Nephron (organoid): ENCODE measurements around the gene CCDC38.

ENCODE experiments used
- H3K27ac Mint-ChIP-seq, 3 experiments: 2 replicates each; pipeline ENCODE4 v1.8.0; 2020; ENCODE audit warnings: mixed read lengths in 3 of 3, mild to moderate bottlenecking in 2 of 3, moderate library complexity in 1 of 3
- H3K27me3 Mint-ChIP-seq: 2 replicates; pipeline ENCODE4 v1.8.0; 2021; ENCODE audit warnings: low read depth, mild to moderate bottlenecking, moderate library complexity, mixed read lengths
- H3K36me3 Mint-ChIP-seq: 2 replicates; pipeline ENCODE4 v1.8.0; 2020; ENCODE audit warnings: low read depth, mixed read lengths
- H3K4me1 Mint-ChIP-seq: 2 replicates; pipeline ENCODE4 v1.8.0; 2020; ENCODE audit warnings: mixed read lengths
- H3K4me3 Mint-ChIP-seq, 3 experiments: 2 replicates each; pipeline ENCODE4 v1.8.0; 2020; ENCODE audit warnings: mild to moderate bottlenecking in 3 of 3, mixed read lengths in 3 of 3, moderate library complexity in 2 of 3
- H3K9me3 Mint-ChIP-seq: 2 replicates; pipeline ENCODE4 v1.8.0; 2020; ENCODE audit warnings: mixed read lengths
- TF ChIP-seq, protein P1 (sequence below), 3 experiments: fragments of 200-600 bp; sonication (generic); IDR thresholded peaks; one replicate each; pipeline ENCODE4 v1.5.0; 2021; ENCODE audit warnings: antibody characterized with exemption in 3 of 3; ENCODE audit not compliant: unreplicated experiment in 3 of 3

The CCDC38 gene

DNA sequence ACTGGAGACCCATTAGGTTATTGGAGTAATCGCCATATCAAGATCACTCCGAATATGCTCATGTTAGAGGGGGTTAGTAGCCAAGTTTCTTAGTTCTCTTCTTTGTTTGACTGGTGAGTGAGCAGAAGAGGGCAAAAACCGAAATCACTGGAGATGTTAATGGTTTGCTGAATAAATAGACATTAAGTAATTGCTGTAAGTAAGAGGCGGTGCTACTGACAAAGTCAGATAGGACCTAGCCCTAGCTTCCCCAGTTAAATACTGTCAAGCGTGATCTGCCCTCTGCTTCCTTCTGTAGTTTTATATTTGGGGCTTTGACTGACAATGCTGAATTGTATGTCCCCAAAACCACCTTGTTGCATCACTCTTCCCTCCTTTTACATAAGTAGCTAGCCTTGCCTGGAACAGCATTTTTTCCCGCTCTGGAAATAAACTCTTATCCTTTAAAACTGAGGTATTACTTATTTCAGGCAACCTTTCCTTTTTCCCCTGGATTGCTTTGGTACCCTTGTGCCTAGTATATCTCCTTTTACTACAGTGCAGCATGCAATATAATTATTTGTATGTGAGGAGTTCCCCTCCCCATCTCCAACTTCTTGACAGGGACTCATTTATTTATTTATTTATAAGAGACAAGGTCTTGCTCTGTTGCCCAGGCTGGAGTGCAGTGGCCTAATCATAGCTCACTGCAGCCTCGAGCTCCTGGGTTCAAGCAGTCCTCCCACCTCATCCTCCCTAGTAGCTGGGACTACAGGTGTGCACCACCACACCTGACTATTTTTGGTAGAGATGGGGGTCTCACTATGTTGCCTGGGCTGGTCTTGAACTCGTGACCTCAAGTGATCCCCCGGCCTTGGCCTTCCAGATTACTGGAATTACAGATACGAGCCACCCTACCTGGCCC is 82.2 kb downstream of the CCDC38 start:
- Mint-ChIP-seq H3K4me1 (no peaks in the 10 kb centered on the region), H3K36me3 (no peaks in the 10 kb centered on the region), H3K27me3 (no peaks in the 10 kb centered on the region), H3K9me3 (peaks cover 7% of the 10 kb centered on the region), H3K27ac (no peak overlapping the region), H3K4me3 (peak overlapping the region in 2 of 3 experiments; percentile 64 to 65)
- TF ChIP-seq, protein P1, sequence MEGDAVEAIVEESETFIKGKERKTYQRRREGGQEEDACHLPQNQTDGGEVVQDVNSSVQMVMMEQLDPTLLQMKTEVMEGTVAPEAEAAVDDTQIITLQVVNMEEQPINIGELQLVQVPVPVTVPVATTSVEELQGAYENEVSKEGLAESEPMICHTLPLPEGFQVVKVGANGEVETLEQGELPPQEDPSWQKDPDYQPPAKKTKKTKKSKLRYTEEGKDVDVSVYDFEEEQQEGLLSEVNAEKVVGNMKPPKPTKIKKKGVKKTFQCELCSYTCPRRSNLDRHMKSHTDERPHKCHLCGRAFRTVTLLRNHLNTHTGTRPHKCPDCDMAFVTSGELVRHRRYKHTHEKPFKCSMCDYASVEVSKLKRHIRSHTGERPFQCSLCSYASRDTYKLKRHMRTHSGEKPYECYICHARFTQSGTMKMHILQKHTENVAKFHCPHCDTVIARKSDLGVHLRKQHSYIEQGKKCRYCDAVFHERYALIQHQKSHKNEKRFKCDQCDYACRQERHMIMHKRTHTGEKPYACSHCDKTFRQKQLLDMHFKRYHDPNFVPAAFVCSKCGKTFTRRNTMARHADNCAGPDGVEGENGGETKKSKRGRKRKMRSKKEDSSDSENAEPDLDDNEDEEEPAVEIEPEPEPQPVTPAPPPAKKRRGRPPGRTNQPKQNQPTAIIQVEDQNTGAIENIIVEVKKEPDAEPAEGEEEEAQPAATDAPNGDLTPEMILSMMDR (IDR thresholded peaks at IDR 0.05; ENCODE audit: unreplicated experiment in 3 of 3) = no peak

GRCh38 chr12:95859344-95859816 is 83.0 kb downstream of the CCDC38 start:
- TF ChIP-seq, protein P1 (IDR thresholded peaks at IDR 0.05; ENCODE audit: unreplicated experiment in 3 of 3) = peak in 1 of 3 experiments; percentile 3
- Mint-ChIP-seq H3K27ac (no peak overlapping the region), H3K36me3 (no peaks in the 10 kb centered on the region), H3K9me3 (peaks cover 7% of the 10 kb centered on the region), H3K27me3 (no peaks in the 10 kb centered on the region), H3K4me3 (no peak overlapping the region), H3K4me1 (no peaks in the 10 kb centered on the region)

DNA sequence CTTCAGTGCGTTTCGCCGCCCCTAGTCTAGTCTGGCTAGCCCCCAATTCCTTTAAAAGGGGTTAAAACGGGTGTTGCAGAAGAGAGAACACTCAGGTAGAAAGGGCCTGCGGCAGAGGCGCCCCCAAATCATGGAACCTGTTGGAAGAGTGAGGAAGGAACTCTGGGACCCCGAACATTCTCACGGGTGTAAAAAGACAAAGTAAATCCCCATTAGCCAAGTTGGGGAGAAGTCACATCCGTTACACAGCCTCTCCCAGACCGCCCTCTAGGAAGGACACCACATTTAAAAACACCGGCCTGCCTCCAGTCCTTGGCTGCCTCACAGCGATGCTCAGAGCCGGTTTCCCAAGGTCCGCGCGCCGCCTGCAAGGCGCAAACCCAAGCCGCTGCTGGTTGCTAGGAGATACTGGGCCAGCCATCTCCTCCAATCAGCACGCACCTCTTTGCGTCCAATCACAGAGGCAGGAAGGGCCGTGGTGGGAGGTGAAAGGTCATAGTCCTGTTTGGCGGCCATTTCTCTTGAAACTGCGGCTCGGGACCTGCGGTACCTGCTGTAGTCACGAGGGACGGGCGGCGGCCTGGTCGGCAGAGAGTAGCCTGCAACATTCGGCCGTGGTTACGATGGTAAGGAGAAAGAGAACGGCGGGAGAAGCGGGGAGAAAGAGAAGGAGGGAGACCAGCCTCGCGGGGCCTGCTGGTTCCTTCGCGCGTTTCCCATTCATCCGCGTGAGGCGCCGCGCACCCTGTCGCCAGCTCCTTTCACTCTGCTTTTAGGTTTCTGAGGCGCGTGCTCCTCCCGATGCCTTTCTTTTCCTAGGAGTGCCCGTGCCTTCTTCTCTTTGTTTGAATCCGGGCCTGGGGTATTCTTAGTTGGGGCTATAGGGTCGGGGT is 83.7 kb downstream of the CCDC38 start, which contains the start of gene SNRPF:
Gene SNRPF, plus strand, starts transcription at position 502 of the 893 bp plus-strand sequence. Its CDS starts 122 bp downstream, at position 624.
- TF ChIP-seq, protein P1 (IDR thresholded peaks at IDR 0.05; ENCODE audit: unreplicated experiment in 3 of 3) = no peak
- H3K4me1 Mint-ChIP-seq = no peaks in the 10 kb centered on the region
- no peaks in the 10 kb centered on the region for H3K36me3 Mint-ChIP-seq
- H3K4me3 Mint-ChIP-seq = no peak within 1 kb of the TSS
- H3K27me3 Mint-ChIP-seq = no peaks in the 10 kb centered on the region
- H3K27ac Mint-ChIP-seq = no peak within 1 kb of the TSS
- peaks cover 7% of the 10 kb centered on the region for H3K9me3 Mint-ChIP-seq

DNA sequence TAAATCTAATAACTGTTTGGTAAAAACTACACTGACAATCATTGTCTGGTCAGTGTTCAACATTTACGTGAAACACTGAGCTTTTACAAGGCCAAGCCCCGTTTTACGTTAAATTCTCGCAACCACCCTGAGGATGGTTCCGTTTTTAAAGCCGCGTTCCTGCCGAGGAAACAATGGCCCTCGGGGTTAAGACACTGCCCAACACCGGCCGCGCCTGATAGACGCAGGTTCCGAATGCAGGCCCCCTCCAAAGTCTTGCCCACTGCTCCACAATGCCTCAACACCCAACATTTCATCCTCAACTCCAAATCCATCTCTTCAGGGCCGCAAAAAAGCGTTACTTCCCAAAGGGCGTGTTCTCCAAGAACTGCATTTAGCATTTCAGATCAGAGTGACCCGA is 84.6 kb downstream of the CCDC38 start:
- no peaks in the 10 kb centered on the region for H3K27me3 Mint-ChIP-seq
- TF ChIP-seq, protein P1 (IDR thresholded peaks at IDR 0.05; ENCODE audit: unreplicated experiment in 3 of 3) = no peak
- H3K4me1 Mint-ChIP-seq = no peaks in the 10 kb centered on the region
- H3K9me3 Mint-ChIP-seq = peaks cover 7% of the 10 kb centered on the region
- H3K27ac Mint-ChIP-seq = no peak overlapping the region
- H3K36me3 Mint-ChIP-seq = no peaks in the 10 kb centered on the region
- H3K4me3 Mint-ChIP-seq = no peak overlapping the region

- peaks cover 5% of the 10 kb centered on the region for H3K27me3 Mint-ChIP-seq
- H3K36me3 Mint-ChIP-seq = no peaks in the 10 kb centered on the region
- H3K4me1 Mint-ChIP-seq = no peaks in the 10 kb centered on the region
- TF ChIP-seq, protein P1 (IDR thresholded peaks at IDR 0.05; ENCODE audit: unreplicated experiment in 3 of 3) = no peak
- H3K4me3 Mint-ChIP-seq = peak overlapping the region in 2 of 3 experiments; percentile 30 to 37
- peaks cover 7% of the 10 kb centered on the region for H3K9me3 Mint-ChIP-seq
- no peak overlapping the region for H3K27ac Mint-ChIP-seq
Observed at GRCh38 chr12:95857156-95857555, 85.3 kb downstream of the CCDC38 start.
